GM23338 (cell line): ENCODE data around the gene SIPA1. TPM values are rescaled to one million over a fixed set of nuclear protein-coding genes. Genes with fewer than 3 reads are reported as not detected.

Experiments
- ATAC-seq: fragments of 200-7000 bp; cut with Tn5 transposase; 3 replicates; pipeline ENCODE4 v1.9.1; 2020
- DNase-seq: peaks from one replicate; pipeline ENCODE4 v3.0.0-alpha.2; 2015; ENCODE audit warnings: low spot score
- H2AFZ ChIP-seq: fragments of 200-600 bp; sonication (generic); 2 replicates; pipeline ENCODE4 v1.8.0; 2016; ENCODE audit warnings: antibody characterized with exemption, mild to moderate bottlenecking, moderate library complexity
- H3F3A ChIP-seq: fragments of 200-600 bp; sonication (generic); replicated peaks from 2 replicates; pipeline ENCODE4 v1.8.0; 2017; ENCODE audit warnings: antibody characterized with exemption, mixed run types, low read depth
- H3K27ac ChIP-seq: fragments of 200-600 bp; sonication (generic); 2 replicates; pipeline ENCODE4 v1.6.1; 2016; ENCODE audit warnings: low read depth
- H3K27me3 ChIP-seq: fragments of 200-600 bp; sonication (generic); 2 replicates; pipeline ENCODE4 v1.8.0; 2016; ENCODE audit warnings: mild to moderate bottlenecking, mixed run types, moderate library complexity; ENCODE audit not compliant: insufficient read depth
- H3K36me3 ChIP-seq: fragments of 200-600 bp; sonication (generic); 2 replicates; pipeline ENCODE4 v1.8.0; 2016; ENCODE audit warnings: mild to moderate bottlenecking; ENCODE audit not compliant: insufficient read depth
- H3K4me1 ChIP-seq: fragments of 200-600 bp; sonication (generic); 2 replicates; pipeline ENCODE4 v1.8.0; 2016; ENCODE audit warnings: mild to moderate bottlenecking, moderate library complexity; ENCODE audit not compliant: insufficient read depth
- H3K4me2 ChIP-seq: fragments of 200-600 bp; sonication (generic); 2 replicates; pipeline ENCODE4 v1.7.1; 2017; ENCODE audit warnings: mixed run types
- H3K4me3 ChIP-seq: fragments of 200-600 bp; sonication (generic); 2 replicates; pipeline ENCODE4 v1.6.1; 2016; ENCODE audit warnings: mixed run types
- H3K79me2 ChIP-seq: fragments of 200-600 bp; sonication (generic); replicated peaks from 2 replicates; pipeline ENCODE4 v1.8.0; 2017; ENCODE audit warnings: mild to moderate bottlenecking; ENCODE audit not compliant: insufficient read depth
- H3K9me2 ChIP-seq: fragments of 200-600 bp; sonication (generic); 2 replicates; pipeline ENCODE4 v1.8.0; 2017; ENCODE audit not compliant: insufficient read depth
- H4K20me1 ChIP-seq: fragments of 200-600 bp; sonication (generic); replicated peaks from 2 replicates; pipeline ENCODE4 v1.8.0; 2017; ENCODE audit warnings: mild to moderate bottlenecking; ENCODE audit not compliant: insufficient read depth
- H3K27ac Mint-ChIP-seq: 2 replicates; pipeline ENCODE4 v1.8.0; 2020; ENCODE audit warnings: inconsistent platforms, mild to moderate bottlenecking, moderate library complexity, mixed read lengths
- H3K27me3 Mint-ChIP-seq: 3 replicates; pipeline ENCODE4 v1.8.0; 2022; ENCODE audit warnings: low read depth, mild to moderate bottlenecking, moderate library complexity, mixed read lengths, inconsistent platforms; ENCODE audit not compliant: insufficient read depth, poor library complexity
- H3K36me3 Mint-ChIP-seq: 3 replicates; pipeline ENCODE4 v1.8.0; 2021; ENCODE audit warnings: low read depth, mild to moderate bottlenecking, inconsistent platforms, moderate library complexity, mixed read lengths
- H3K4me1 Mint-ChIP-seq: 3 replicates; pipeline ENCODE4 v1.8.0; 2020; ENCODE audit warnings: mild to moderate bottlenecking, inconsistent platforms, mixed read lengths
- H3K4me3 Mint-ChIP-seq: 3 replicates; pipeline ENCODE4 v1.8.0; 2021; ENCODE audit warnings: moderate library complexity, mild to moderate bottlenecking, inconsistent platforms, mixed read lengths
- H3K9me3 Mint-ChIP-seq: 3 replicates; pipeline ENCODE4 v1.8.0; 2020; ENCODE audit warnings: moderate library complexity, mild to moderate bottlenecking, inconsistent platforms, mixed read lengths
- CREB1 ChIP-seq: fragments of 250-450 bp; sonication (Bioruptor Pico); IDR thresholded peaks from 2 replicates; pipeline ENCODE4 v1.5.0; 2020; ENCODE audit warnings: low read depth, mild to moderate bottlenecking, moderate library complexity
- EZH2phosphoT487 ChIP-seq: fragments of 200-600 bp; sonication (generic); IDR thresholded peaks from one replicate; pipeline ENCODE4 v1.8.1; 2018; ENCODE audit warnings: antibody characterized with exemption; ENCODE audit not compliant: unreplicated experiment
- JUNB ChIP-seq: IDR thresholded peaks from one replicate; pipeline ENCODE4 v1.6.1; 2016; ENCODE audit warnings: antibody characterized with exemption; ENCODE audit not compliant: unreplicated experiment
- POLR2AphosphoS5 ChIP-seq: IDR thresholded peaks from 2 replicates; pipeline ENCODE4 v1.6.1; 2016; ENCODE audit warnings: antibody characterized with exemption, low read depth
- REST ChIP-seq: IDR thresholded peaks from one replicate; pipeline ENCODE4 v1.6.1; 2018; ENCODE audit warnings: antibody characterized with exemption; ENCODE audit not compliant: unreplicated experiment
- STAT1 ChIP-seq: IDR thresholded peaks from one replicate; pipeline ENCODE4 v1.6.1; 2016; ENCODE audit warnings: antibody characterized with exemption; ENCODE audit not compliant: unreplicated experiment
- ZNF114 ChIP-seq: fragments of 250-450 bp; sonication (Bioruptor Pico); IDR thresholded peaks from 2 replicates; pipeline ENCODE4 v1.5.0; 2020; ENCODE audit warnings: mild to moderate bottlenecking, moderate library complexity
- ZNF331 ChIP-seq: fragments of 250-450 bp; sonication (Bioruptor Pico); IDR thresholded peaks from 2 replicates; pipeline ENCODE4 v1.5.0; 2020; ENCODE audit warnings: low read depth, mild to moderate bottlenecking, moderate library complexity
- ZNF462 ChIP-seq: fragments of 250-450 bp; sonication (Bioruptor Pico); IDR thresholded peaks from 2 replicates; pipeline ENCODE4 v1.5.0; 2020; ENCODE audit warnings: mild to moderate bottlenecking, moderate library complexity
- polyA plus RNA-seq: library from polyadenylated mRNA; unstranded; fragments of >200 nt; fragmentation: Nextera tagmentation; extraction: Ambion mirVana; gene quantifications from 2 replicates; pipeline ENCODE4 v1.2.1, GENCODE V29; 2016
- total RNA-seq: library from RNA; depleted of rRNA; stranded (reverse); fragments of >200 nt; shearing (Covaris generic); gene quantifications from 2 replicates; pipeline ENCODE4 v1.2.3, GENCODE V29; 2014
- TF ChIP-seq, protein P1 (sequence below): IDR thresholded peaks from 2 replicates; pipeline ENCODE4 v1.6.1; 2016; ENCODE audit warnings: antibody characterized with exemption

Gene SIPA1
- total and polyA plus RNA-seq, 2 experiments from 2014 or later: 50.1 to 54.6 TPM

DNA sequence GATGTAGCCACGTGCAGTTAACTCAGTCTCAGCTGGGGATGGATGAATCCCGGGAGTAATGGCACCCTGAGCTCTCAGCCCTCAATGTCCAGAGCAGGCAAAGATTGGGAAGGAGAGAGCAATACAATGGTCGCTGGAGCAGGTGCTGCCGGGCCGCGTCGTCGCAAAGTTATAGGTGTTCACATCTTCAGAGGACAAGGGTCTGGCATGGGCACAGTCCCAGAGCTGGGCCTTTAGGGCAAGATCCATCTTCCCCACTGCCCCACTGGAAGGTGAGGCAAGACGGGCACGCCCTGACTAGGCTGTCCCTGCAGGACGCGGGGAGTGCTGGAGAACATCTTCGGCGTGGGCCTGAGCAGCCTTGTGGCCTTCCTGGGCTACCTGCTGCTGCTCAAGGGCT lies 14.7 kb upstream of the SIPA1 start:
- no peak overlapping the region for H3K4me2 ChIP-seq
- H3K36me3 Mint-ChIP-seq: peaks cover 45% of the 10 kb centered on the region
- no peaks in the 10 kb centered on the region for H3K9me2 ChIP-seq
- no peaks in the 10 kb centered on the region; the same call in 1 of the 2 replicates for H4K20me1 ChIP-seq
- no peak overlapping the region for H3K4me3 ChIP-seq
- TF ChIP-seq JUNB: no peak
- TF ChIP-seq, protein P1, sequence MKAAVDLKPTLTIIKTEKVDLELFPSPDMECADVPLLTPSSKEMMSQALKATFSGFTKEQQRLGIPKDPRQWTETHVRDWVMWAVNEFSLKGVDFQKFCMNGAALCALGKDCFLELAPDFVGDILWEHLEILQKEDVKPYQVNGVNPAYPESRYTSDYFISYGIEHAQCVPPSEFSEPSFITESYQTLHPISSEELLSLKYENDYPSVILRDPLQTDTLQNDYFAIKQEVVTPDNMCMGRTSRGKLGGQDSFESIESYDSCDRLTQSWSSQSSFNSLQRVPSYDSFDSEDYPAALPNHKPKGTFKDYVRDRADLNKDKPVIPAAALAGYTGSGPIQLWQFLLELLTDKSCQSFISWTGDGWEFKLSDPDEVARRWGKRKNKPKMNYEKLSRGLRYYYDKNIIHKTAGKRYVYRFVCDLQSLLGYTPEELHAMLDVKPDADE: no peak
- H3K36me3 ChIP-seq: peaks cover 7% of the 10 kb centered on the region
- H3F3A ChIP-seq: no peaks in the 10 kb centered on the region; the same call in 1 of the 2 replicates
- H3K4me3 Mint-ChIP-seq: no peak overlapping the region; the same call in 2 of the 3 replicates
- H3K27ac ChIP-seq: no peak overlapping the region
- H3K27ac Mint-ChIP-seq: no peak overlapping the region
- DNase-seq (no peak), ATAC-seq (no peak)
- no peaks in the 10 kb centered on the region for H3K9me3 Mint-ChIP-seq
- no peaks in the 10 kb centered on the region for H3K27me3 ChIP-seq
- no peak overlapping the region for H2AFZ ChIP-seq
- peaks cover 11% of the 10 kb centered on the region for H3K27me3 Mint-ChIP-seq
- no peaks in the 10 kb centered on the region for H3K79me2 ChIP-seq
- H3K4me1 ChIP-seq: no peaks in the 10 kb centered on the region
- no peaks in the 10 kb centered on the region; the same call in 2 of the 3 replicates for H3K4me1 Mint-ChIP-seq

DNA sequence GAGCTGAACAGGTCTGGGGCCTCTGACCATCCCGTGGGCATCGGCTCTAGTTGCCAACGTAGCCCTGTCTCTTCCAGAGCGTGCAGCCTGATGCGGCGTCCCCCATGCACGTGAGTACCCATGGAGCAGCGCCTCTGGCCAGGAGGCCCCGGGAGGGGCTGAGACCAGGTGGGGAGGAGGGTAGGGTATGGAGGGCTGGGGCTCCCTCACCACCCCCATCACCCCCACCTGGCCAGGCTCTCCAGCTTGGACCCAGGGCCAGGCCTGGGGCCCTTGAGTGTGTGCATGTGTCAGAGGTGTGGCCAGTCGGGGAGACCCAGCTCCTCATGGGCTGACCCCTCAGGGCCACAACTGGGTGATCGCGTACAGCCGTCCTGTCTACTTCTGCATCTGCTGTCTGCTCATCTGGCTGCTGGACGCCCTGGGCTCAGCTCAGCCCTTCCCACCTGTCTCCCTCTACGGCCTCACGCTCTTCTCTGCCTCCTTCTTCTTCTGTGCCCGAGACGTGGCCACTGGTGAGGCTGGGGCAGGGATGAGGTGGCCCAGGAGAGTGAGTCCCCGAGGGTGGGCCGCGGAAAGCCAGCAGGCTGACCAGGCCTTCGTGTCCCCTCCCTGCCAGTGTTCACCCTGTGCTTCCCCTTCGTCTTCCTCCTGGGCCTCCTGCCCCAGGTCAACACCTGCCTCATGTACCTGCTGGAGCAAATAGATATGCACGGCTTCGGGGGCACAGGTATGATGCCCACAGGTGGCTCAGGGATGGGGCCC lies 13.9 kb upstream of the SIPA1 start:
- no peak overlapping the region for H3K4me3 ChIP-seq
- H3K79me2 ChIP-seq: no peaks in the 10 kb centered on the region
- H3K27ac Mint-ChIP-seq: no peak overlapping the region
- no peak overlapping the region for H3K4me3 Mint-ChIP-seq
- DNase-seq (no peak), ATAC-seq (no peak)
- H4K20me1 ChIP-seq: no peaks in the 10 kb centered on the region; the same call in 1 of the 2 replicates
- no peaks in the 10 kb centered on the region; the same call in 1 of the 2 replicates for H3F3A ChIP-seq
- no peaks in the 10 kb centered on the region for H3K27me3 ChIP-seq
- H3K9me3 Mint-ChIP-seq: no peaks in the 10 kb centered on the region
- peaks cover 7% of the 10 kb centered on the region for H3K36me3 ChIP-seq
- no peaks in the 10 kb centered on the region for H3K4me1 ChIP-seq
- H3K9me2 ChIP-seq: no peaks in the 10 kb centered on the region
- peaks cover 11% of the 10 kb centered on the region for H3K27me3 Mint-ChIP-seq
- no peaks in the 10 kb centered on the region; the same call in 2 of the 3 replicates for H3K4me1 Mint-ChIP-seq
- H3K27ac ChIP-seq: no peak overlapping the region
- H3K4me2 ChIP-seq: no peak overlapping the region
- H2AFZ ChIP-seq: no peak overlapping the region
- H3K36me3 Mint-ChIP-seq: peaks cover 48% of the 10 kb centered on the region
- TF ChIP-seq ZNF114 (CRISPR knock-in tag): no peak
- no peak for TF ChIP-seq EZH2phosphoT487
- TF ChIP-seq STAT1: no peak
- no peak for TF ChIP-seq JUNB
- no peak for TF ChIP-seq CREB1
- TF ChIP-seq ZNF331 (CRISPR knock-in tag): no peak
- no peak for TF ChIP-seq ZNF462 (CRISPR knock-in tag)
- TF ChIP-seq REST: no peak
- no peak for TF ChIP-seq POLR2AphosphoS5
